T-helper 2 cell treated with Interferon-gamma antibody and Interleukin-4, amounts not matched to agents 100 ng/mL and 5 ng/mL, for 36 hours (primary cell): ENCODE data around the gene ITLN2. TPM values are rescaled to one million over a fixed set of nuclear protein-coding genes. Genes with fewer than 3 reads are reported as not detected.

ENCODE experiments used
- intact Hi-C: fragments of 100-400 bp; cut with micrococcal nuclease; formaldehyde crosslinking; loops from one replicate; pipeline ENCODE4 v1.15.1; 2023
- total RNA-seq: library from RNA; stranded (reverse); gene quantifications from 2 replicates; pipeline ENCODE4 v1.2.3, GENCODE V29; 2022

Gene ITLN2
- total RNA-seq = not detected in 2 replicates

- intact Hi-C loops = loop anchor here (1.0 kb wide), 1 partner anchor 228 kb away; no protein-coding TSS in a partner anchor
These were observed at the start of gene ITLN2 for GRCh38 chr1:160954158-160955104. TSS of gene ITLN2 (minus strand) at chr1:160954809. CDS start at chr1:160954741, 68 bp downstream.

DNA sequence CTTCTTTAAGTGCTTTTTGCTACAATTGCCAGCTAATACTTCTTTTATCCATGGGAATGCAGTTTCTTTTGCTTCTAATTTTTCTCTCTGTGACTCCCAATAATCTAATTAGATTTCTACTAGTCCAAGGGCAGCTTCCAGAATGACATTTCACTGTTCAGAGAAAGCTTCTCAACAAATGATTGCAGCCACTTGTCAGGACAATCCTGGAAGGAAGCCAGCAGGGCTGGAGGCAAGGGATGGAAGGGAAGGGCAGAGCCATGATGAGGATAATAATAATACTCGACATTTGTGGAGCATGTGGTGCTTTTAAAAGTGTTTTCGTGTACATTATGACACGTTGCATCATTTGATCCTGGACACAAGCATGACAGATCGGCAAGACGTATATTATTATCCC, 46.9 kb upstream of the ITLN2 start:
- intact Hi-C loops = no loop called here

- intact Hi-C loops = no loop called here
These were observed 46.3 kb upstream of the ITLN2 start for GRCh38 chr1:161000736-161001480.

GRCh38 chr1:160999376-160999775, 44.8 kb upstream of the ITLN2 start:
- intact Hi-C loops = loop anchor here (10.0 kb wide), 2 partner anchors 45 to 135 kb away; partner anchors contain the start of genes DEDD and USF1

- intact Hi-C loops = loop anchor here (2.0 to 10.0 kb wide), 4 partner anchors 15 to 137 kb away; partner anchors contain the start of genes DEDD and USF1
These were observed 42.9 kb upstream of the ITLN2 start for GRCh38 chr1:160997323-160998038.

- intact Hi-C loops = loop anchor here (2.0 to 10.0 kb wide), 4 partner anchors 17 to 139 kb away; partner anchors contain the start of genes DEDD and USF1
These were observed 41.6 kb upstream of the ITLN2 start for GRCh38 chr1:160996178-160996577.

GRCh38 chr1:160993544-160994193, 39.1 kb upstream of the ITLN2 start:
- intact Hi-C loops = loop anchor here (10.0 kb wide), 2 partner anchors 51 to 141 kb away; partner anchors contain the start of genes DEDD and USF1

GRCh38 chr1:160992036-160992435, 37.4 kb upstream of the ITLN2 start:
- intact Hi-C loops = loop anchor here (10.0 kb wide), 2 partner anchors 53 to 143 kb away; partner anchors contain the start of genes DEDD and USF1

GRCh38 chr1:160987359-160988050, 32.9 kb upstream of the ITLN2 start:
- intact Hi-C loops = no loop called here

DNA sequence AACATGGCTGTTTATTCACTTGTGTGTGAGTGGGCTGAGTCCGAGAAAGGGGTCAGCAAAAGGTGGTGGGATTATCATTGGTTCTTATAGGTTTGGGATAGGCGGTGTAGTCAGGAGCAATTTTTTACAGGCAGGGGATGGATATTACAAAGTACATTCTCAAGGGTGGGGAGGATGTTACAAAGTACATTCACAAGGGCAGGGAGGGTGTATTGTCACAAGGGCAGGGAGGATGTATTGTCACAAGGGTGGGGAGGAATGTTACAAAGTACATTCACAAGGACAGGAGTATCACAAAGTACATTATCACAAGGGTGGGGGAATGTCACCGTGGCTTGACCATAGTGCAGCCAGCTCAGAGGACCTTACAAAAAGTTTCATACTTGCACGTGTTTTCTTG, 31.1 kb upstream of the ITLN2 start:
- intact Hi-C loops = no loop called here

GRCh38 chr1:160981584-160982411, 27.2 kb upstream of the ITLN2 start:
- intact Hi-C loops = no loop called here

GRCh38 chr1:160979286-160979685, 24.7 kb upstream of the ITLN2 start:
- intact Hi-C loops = no loop called here

- intact Hi-C loops = no loop called here
These were observed 23.9 kb upstream of the ITLN2 start for GRCh38 chr1:160978510-160978927.

- intact Hi-C loops = no loop called here
These were observed 20.4 kb upstream of the ITLN2 start for GRCh38 chr1:160975026-160975425.

- intact Hi-C loops = no loop called here
These were observed 18.9 kb upstream of the ITLN2 start for GRCh38 chr1:160973491-160973890.

- intact Hi-C loops = no loop called here
These were observed 18.3 kb upstream of the ITLN2 start for GRCh38 chr1:160972939-160973338.

DNA sequence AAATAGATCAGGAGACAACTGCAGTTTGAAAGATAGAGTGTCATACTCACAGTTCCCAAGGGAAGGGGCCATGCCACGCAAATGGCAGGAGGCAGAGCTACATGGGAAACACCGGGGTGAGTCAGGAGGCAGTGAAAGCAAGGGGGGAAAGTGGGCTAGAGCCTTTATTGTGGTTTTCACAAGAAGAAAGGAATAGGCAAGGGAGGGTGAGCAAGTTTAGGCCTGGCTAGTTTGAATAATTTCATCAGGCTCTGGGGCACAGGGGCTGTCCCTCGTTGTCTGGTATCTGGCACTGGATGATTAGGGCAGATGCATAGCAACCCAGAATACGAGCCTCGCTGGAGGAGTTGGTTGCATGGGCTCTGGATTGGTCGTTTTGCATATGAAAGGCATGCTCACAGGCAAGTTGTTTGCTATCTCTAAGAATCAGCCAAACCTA, 17.0 kb upstream of the ITLN2 start:
- intact Hi-C loops = no loop called here

GRCh38 chr1:160963521-160963920, 8.9 kb upstream of the ITLN2 start:
- intact Hi-C loops = no loop called here

DNA sequence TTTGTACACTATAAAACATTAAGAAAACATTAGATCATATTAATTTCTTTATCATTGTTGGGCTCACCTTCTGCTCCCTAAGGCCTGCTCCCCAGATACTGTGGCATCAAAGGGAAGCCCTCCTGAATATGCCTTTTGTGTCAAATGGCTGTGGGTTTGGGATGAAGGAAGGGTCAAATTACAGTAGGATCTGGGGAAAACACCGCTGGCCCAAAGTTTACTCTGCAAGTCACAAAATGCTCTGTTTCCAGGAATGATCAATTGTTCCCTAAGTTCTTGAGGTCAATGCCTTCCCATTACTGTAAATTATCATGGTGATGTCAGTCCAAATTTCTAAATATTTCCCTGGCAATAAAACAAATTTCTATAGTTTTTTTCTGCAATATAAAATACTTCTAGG, 6.8 kb upstream of the ITLN2 start:
- intact Hi-C loops = no loop called here
